HG03439 (cell line): Measurements from ENCODE around the gene ATP9B.

Source experiments
- ATAC-seq: cut with Tn5 transposase; IDR thresholded peaks from one replicate; pipeline ENCODE4 v1.9.1; 2021; ENCODE audit warnings: mild to moderate bottlenecking, moderate library complexity; ENCODE audit not compliant: unreplicated experiment

The ATP9B gene

GRCh38 chr18:79195716-79196683 lies 126.8 kb downstream of the ATP9B start:
- no peak for ATAC-seq

- no peak for ATAC-seq
Measured at GRCh38 chr18:79197531-79197930, 128.3 kb downstream of the ATP9B start.

- no peak for ATAC-seq
Measured at GRCh38 chr18:79199691-79200374, 130.6 kb downstream of the ATP9B start.

GRCh38 chr18:79200546-79201268 lies 131.5 kb downstream of the ATP9B start:
- no peak for ATAC-seq

GRCh38 chr18:79203017-79203605 lies 133.9 kb downstream of the ATP9B start:
- no peak for ATAC-seq

- ATAC-seq: no peak
Measured at GRCh38 chr18:79204889-79205807, 136.0 kb downstream of the ATP9B start.

GRCh38 chr18:79206444-79206843 lies 137.2 kb downstream of the ATP9B start:
- no peak for ATAC-seq

- no peak for ATAC-seq
Measured at GRCh38 chr18:79208906-79209305, 139.7 kb downstream of the ATP9B start.

GRCh38 chr18:79210002-79210910 lies 141.1 kb downstream of the ATP9B start:
- no peak for ATAC-seq

- no peak for ATAC-seq
Measured at GRCh38 chr18:79211844-79212243, 142.7 kb downstream of the ATP9B start.

GRCh38 chr18:79214056-79214455 lies 144.9 kb downstream of the ATP9B start:
- no peak for ATAC-seq

- ATAC-seq: no peak
Measured at GRCh38 chr18:79216176-79216575, 147.0 kb downstream of the ATP9B start.

GRCh38 chr18:79217979-79218604 lies 148.9 kb downstream of the ATP9B start:
- ATAC-seq: no peak

- no peak for ATAC-seq
Measured at GRCh38 chr18:79218605-79219190, 149.5 kb downstream of the ATP9B start.

- no peak for ATAC-seq
Measured at GRCh38 chr18:79221136-79221535, 151.9 kb downstream of the ATP9B start.

- ATAC-seq: no peak
Measured at GRCh38 chr18:79222790-79223189, 153.6 kb downstream of the ATP9B start.

GRCh38 chr18:79223431-79223830 lies 154.2 kb downstream of the ATP9B start:
- ATAC-seq: no peak

- no peak for ATAC-seq
Measured at GRCh38 chr18:79224381-79224780, 155.2 kb downstream of the ATP9B start.
